RWPE1 (cell line): ENCODE results near the gene ZNF665.

Experiments
- CTCF ChIA-PET: fragments of 350-600 bp; sonication (Branson Sonifier 250); formaldehyde crosslinking; extraction: SDS; loops from one replicate; lab custom pipeline; 2021; lab: Yijun Ruan, JAX
- POLR2A ChIA-PET: fragments of 400-600 bp; formaldehyde crosslinking; extraction: SDS; loops from one replicate; lab custom pipeline; 2020; ENCODE audit warnings: antibody characterized with exemption; ENCODE audit not compliant: low non-redundant PET; lab: Yijun Ruan, JAX
- DNase-seq: peaks from one replicate; pipeline ENCODE4 v3.0.0; 2012; ENCODE audit warnings: low spot score
- H3K27ac ChIP-seq: fragments of 450-650 bp; 2 replicates; pipeline ENCODE4 v1.5.1; 2017
- CTCF ChIP-seq: fragments of 450-650 bp; conservative IDR thresholded peaks from 2 replicates; pipeline ENCODE4 v1.5.1; 2017; ENCODE audit warnings: low read depth, mild to moderate bottlenecking

ZNF665 gene

GRCh38 chr19:53158119-53158656 is 35.0 kb downstream of the ZNF665 start:
- POLR2A ChIA-PET, result no interaction called here
- CTCF ChIA-PET, result no interaction called here
- H3K27ac ChIP-seq, result peak overlapping the region; percentile 50
- peak; percentile 30 for DNase-seq
- no peak for TF ChIP-seq CTCF

- POLR2A ChIA-PET, result no interaction called here
- CTCF ChIA-PET, result no interaction called here
- H3K27ac ChIP-seq, result peak overlapping the region; percentile 50
- no peak for TF ChIP-seq CTCF
- no peak for DNase-seq
Measured at GRCh38 chr19:53157626-53158025, 35.5 kb downstream of the ZNF665 start.

GRCh38 chr19:53156850-53157249 is 36.3 kb downstream of the ZNF665 start:
- no peak for TF ChIP-seq CTCF
- no peak for DNase-seq
- no peak overlapping the region for H3K27ac ChIP-seq
- ChIA-PET POLR2A (no interaction called here), CTCF (no interaction called here)

GRCh38 chr19:53147645-53148044 is 45.5 kb downstream of the ZNF665 start:
- ChIA-PET CTCF (interaction anchor here (0.6 kb wide), 1 partner anchor 13 kb away, joined by 3 read pairs; no protein-coding TSS in a partner anchor), POLR2A (no interaction called here)
- no peak for TF ChIP-seq CTCF
- no peak for DNase-seq
- H3K27ac ChIP-seq, result no peak overlapping the region

GRCh38 chr19:53140351-53140750 is 52.8 kb downstream of the ZNF665 start:
- no peak overlapping the region for H3K27ac ChIP-seq
- no peak for TF ChIP-seq CTCF
- CTCF ChIA-PET, result no interaction called here
- DNase-seq, result no peak
- POLR2A ChIA-PET, result no interaction called here

- no peak for DNase-seq
- TF ChIP-seq CTCF, result no peak
- CTCF ChIA-PET, result no interaction called here
- H3K27ac ChIP-seq, result no peak overlapping the region
- POLR2A ChIA-PET, result no interaction called here
Measured at GRCh38 chr19:53136432-53136831, 56.7 kb downstream of the ZNF665 start.
